ENCODE data around the gene SLC22A6.

SLC22A6 gene

GRCh38 chr11:62930666-62931065 is 54.1 kb downstream of the SLC22A6 start:
- TF ChIP-seq CTCF (IDR thresholded peaks at IDR 0.05; ENCODE audit: low read depth, low read length) = no peak
- no peak for TF ChIP-seq EZH2phosphoT487 (IDR thresholded peaks at IDR 0.05; ENCODE audit: low read depth)
- no peaks in the 10 kb centered on the region for H3K36me3 ChIP-seq (replicated peaks; ENCODE audit: low read depth, low read length)
- H3K4me1 ChIP-seq (ENCODE audit: low read length) = no peaks in the 10 kb centered on the region
- H3K27ac ChIP-seq (ENCODE audit: low read length) = no peak overlapping the region
- H3K27me3 ChIP-seq (ENCODE audit: low read depth, low read length) = peaks cover 5% of the 10 kb centered on the region; the same call in 1 of the 2 replicates
- H3K4me2 ChIP-seq (ENCODE audit: low read length) = no peak overlapping the region
- H3K9me3 ChIP-seq (ENCODE audit: insufficient read depth, low read length) = no peaks in the 10 kb centered on the region
- H3K4me3 ChIP-seq (ENCODE audit: low read length) = no peak overlapping the region
- no peaks in the 10 kb centered on the region for H4K20me1 ChIP-seq (ENCODE audit: insufficient read depth, low read length)
- H2AFZ ChIP-seq (ENCODE audit: low read depth, low read length) = no peak overlapping the region
- H3K79me2 ChIP-seq (ENCODE audit: low read length) = no peaks in the 10 kb centered on the region
- no peak overlapping the region for H3K9ac ChIP-seq (ENCODE audit: low read length)

DNA sequence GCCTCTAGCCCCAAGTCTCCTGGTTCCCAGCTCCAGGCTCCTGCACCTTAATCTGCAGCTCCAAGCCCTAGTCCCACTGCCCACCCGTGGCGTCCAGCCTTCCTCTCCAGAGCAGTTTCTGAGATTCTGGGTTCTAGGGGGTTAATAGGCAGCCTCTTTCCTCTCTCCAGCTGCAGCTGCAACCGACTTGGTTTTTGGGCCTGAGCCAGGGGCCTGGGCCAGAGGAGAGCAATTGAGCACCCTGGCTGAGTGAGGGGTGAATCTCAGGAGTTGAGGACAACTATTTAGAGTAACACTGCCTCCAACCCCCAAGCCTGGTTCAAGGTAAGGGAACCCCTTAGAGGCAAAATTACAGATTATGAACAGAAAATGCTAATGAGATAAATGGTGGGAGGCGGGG is 54.6 kb downstream of the SLC22A6 start:
- no peaks in the 10 kb centered on the region for H3K4me1 ChIP-seq (ENCODE audit: low read length)
- peaks cover 5% of the 10 kb centered on the region; the same call in 1 of the 2 replicates for H3K27me3 ChIP-seq (ENCODE audit: low read depth, low read length)
- H3K27ac ChIP-seq (ENCODE audit: low read length) = no peak overlapping the region
- H2AFZ ChIP-seq (ENCODE audit: low read depth, low read length) = no peak overlapping the region
- H4K20me1 ChIP-seq (ENCODE audit: insufficient read depth, low read length) = no peaks in the 10 kb centered on the region
- H3K4me3 ChIP-seq (ENCODE audit: low read length) = no peak overlapping the region
- H3K9me3 ChIP-seq (ENCODE audit: insufficient read depth, low read length) = no peaks in the 10 kb centered on the region
- H3K4me2 ChIP-seq (ENCODE audit: low read length) = no peak overlapping the region
- H3K36me3 ChIP-seq (replicated peaks; ENCODE audit: low read depth, low read length) = no peaks in the 10 kb centered on the region
- H3K9ac ChIP-seq (ENCODE audit: low read length) = no peak overlapping the region
- no peak for TF ChIP-seq EZH2phosphoT487 (IDR thresholded peaks at IDR 0.05; ENCODE audit: low read depth)
- no peak for TF ChIP-seq CTCF (IDR thresholded peaks at IDR 0.05; ENCODE audit: low read depth, low read length)
- no peaks in the 10 kb centered on the region for H3K79me2 ChIP-seq (ENCODE audit: low read length)

DNA sequence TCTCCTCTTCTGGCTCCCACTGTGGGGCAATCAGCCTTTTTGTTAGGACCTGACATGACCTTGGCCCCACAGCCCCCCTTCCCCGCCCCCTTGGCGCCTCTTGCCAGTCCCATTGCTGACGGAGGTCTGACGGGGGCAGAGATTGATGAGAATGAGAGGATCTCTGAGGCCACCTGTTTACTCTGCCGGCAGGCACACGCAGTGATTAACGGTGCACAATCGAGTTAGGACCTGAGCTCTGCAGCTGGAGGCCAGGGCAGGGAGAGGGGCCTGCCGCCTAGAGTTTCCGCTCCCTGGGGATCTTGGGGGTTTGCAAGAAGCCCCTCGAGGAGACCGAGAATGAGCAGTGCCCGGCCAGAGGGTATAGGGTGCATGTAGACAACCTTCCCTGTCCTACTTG is 56.8 kb downstream of the SLC22A6 start:
- Histone ChIP-seq H3K4me3 (ENCODE audit: low read length) (no peak overlapping the region), H3K36me3 (replicated peaks; ENCODE audit: low read depth, low read length) (no peaks in the 10 kb centered on the region), H3K9ac (ENCODE audit: low read length) (no peak overlapping the region), H3K79me2 (ENCODE audit: low read length) (no peaks in the 10 kb centered on the region), H2AFZ (ENCODE audit: low read depth, low read length) (no peak overlapping the region), H3K27ac (ENCODE audit: low read length) (no peak overlapping the region), H3K4me1 (ENCODE audit: low read length) (peaks cover under 1% of the 10 kb centered on the region), H4K20me1 (ENCODE audit: insufficient read depth, low read length) (no peaks in the 10 kb centered on the region), H3K9me3 (ENCODE audit: insufficient read depth, low read length) (no peaks in the 10 kb centered on the region), H3K4me2 (ENCODE audit: low read length) (no peak overlapping the region), H3K27me3 (ENCODE audit: low read depth, low read length) (peaks cover 5% of the 10 kb centered on the region; the same call in 1 of the 2 replicates)
- TF ChIP-seq EZH2phosphoT487 (IDR thresholded peaks at IDR 0.05; ENCODE audit: low read depth) (no peak), CTCF (IDR thresholded peaks at IDR 0.05; ENCODE audit: low read depth, low read length) (no peak)

GRCh38 chr11:62926680-62927455 is 57.9 kb downstream of the SLC22A6 start:
- H3K4me2 ChIP-seq (ENCODE audit: low read length) = no peak overlapping the region
- H3K4me3 ChIP-seq (ENCODE audit: low read length) = no peak overlapping the region
- no peak overlapping the region for H3K9ac ChIP-seq (ENCODE audit: low read length)
- H3K4me1 ChIP-seq (ENCODE audit: low read length) = peaks cover 12% of the 10 kb centered on the region
- no peaks in the 10 kb centered on the region for H3K36me3 ChIP-seq (replicated peaks; ENCODE audit: low read depth, low read length)
- no peaks in the 10 kb centered on the region for H4K20me1 ChIP-seq (ENCODE audit: insufficient read depth, low read length)
- H3K79me2 ChIP-seq (ENCODE audit: low read length) = no peaks in the 10 kb centered on the region
- peaks cover 12% of the 10 kb centered on the region for H3K27me3 ChIP-seq (ENCODE audit: low read depth, low read length)
- no peaks in the 10 kb centered on the region for H3K9me3 ChIP-seq (ENCODE audit: insufficient read depth, low read length)
- TF ChIP-seq CTCF (IDR thresholded peaks at IDR 0.05; ENCODE audit: low read depth, low read length) (no peak), EZH2phosphoT487 (IDR thresholded peaks at IDR 0.05; ENCODE audit: low read depth) (no peak)
- no peak overlapping the region for H2AFZ ChIP-seq (ENCODE audit: low read depth, low read length)
- no peak overlapping the region for H3K27ac ChIP-seq (ENCODE audit: low read length)

Data from OCI-LY3 (cell line).